ENCODE results near the gene KRT81.
"Not testable (repeated sequence)": the region's sequence is repeated elsewhere in the genome, so short reads cannot be mapped to it uniquely, and the experiment has no call there.

KRT81 gene

DNA sequence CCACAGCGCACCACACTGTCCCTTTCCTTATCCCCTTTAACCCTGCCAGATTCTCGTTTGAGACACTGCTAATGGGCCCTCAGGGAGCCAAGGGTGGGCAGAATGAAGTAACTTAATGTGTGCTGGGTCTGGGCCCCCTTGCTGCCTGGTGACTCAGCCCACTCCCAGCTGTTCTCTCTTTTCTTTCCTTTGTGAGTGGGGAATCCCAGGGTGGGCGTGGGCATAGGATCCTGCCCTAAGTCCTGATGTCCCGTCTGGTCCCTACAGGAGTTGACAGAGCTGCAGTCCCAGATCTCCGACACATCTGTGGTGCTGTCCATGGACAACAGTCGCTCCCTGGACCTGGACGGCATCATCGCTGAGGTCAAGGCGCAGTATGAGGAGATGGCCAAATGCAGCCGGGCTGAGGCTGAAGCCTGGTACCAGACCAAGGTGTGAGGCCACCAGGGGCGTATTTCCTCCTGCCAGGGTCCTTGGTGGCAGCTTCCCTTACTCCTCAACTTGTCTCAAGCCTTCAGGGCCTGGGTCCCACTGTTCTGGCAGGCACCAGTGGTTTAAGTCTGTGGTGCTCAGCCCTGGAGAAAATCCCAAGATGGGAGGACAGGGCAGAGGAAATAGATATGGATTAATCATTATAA, 50.0 kb downstream of the KRT81 start:
- DNase-seq (ENCODE audit: low read depth in 2 of 2): no peak

DNA sequence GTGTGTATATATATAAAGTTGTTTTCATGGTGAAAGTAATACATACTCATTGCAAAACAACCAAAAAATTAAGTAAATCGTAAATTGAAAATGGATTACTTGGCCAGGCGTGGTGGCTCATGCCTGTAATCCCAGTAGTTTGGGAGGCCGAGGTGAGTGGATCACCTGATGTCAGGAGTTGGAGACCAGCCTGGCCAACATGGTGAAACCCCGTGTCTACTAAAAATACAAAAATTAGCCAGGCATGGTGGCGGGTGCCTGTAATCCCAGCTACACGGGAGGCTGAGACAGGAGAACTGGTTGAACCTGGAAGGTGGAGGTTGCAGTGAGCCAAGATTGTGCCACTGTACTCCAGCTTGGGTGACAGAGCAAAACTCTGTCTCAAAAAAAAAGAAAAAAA, 51.1 kb downstream of the KRT81 start:
- DNase-seq (ENCODE audit: low read depth in 2 of 2): not testable (repeated sequence)

DNA sequence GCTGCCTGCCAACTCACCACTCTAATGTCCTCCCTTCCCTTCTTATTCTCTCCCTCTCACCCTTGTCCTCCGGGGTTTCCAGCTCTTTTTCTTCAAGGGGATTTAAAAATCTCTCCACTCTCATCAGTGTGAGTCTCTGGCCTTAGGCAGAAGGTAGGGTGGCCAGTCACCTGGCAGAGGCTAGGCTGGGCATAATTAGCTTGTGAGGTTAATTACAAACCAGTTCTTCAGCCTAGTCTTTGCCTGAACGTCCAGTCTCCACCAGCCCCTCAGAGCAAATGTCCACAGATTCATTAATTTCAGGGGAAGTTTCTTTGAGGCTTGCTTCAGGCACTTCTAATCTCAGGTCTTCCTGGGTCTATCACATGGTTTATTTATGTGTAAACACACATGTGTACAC, 51.6 kb downstream of the KRT81 start:
- no peak for DNase-seq (ENCODE audit: low read depth in 2 of 2)

DNA sequence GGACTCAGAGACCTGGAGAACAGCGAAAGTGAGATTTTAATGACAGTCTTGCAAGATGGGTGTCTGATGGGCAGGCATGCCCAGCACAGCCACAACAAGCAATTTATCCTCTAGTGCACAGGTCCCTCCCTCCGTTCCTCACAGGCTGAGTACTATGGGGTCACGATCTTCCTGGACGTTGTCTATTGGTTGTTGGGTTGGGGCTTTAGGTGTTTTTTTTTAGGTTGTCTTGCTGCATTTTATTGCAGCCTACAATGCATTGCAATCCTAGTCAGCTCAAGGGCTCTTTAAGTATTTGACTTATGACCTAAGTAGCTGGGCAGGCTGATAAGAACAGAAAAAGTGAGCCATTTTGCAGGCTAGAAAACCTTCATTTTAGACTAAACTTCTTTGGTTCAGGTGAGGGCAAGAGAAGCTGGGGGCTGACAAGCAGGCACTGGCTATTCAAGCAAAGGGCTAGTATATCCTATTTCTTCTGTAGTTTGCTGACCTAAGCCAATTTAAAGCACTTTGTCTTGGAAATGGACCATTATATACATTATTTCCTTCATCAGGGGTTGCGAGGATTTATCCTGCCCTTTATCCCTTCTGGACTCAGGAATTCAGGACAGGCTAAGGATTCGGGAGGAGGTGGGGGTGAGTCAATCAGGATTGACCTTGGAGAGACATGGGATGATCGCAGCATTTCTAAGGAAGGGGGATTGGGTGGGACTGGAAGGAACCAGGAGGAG, 52.3 kb downstream of the KRT81 start:
- DNase-seq (ENCODE audit: low read depth in 2 of 2): no peak

DNA sequence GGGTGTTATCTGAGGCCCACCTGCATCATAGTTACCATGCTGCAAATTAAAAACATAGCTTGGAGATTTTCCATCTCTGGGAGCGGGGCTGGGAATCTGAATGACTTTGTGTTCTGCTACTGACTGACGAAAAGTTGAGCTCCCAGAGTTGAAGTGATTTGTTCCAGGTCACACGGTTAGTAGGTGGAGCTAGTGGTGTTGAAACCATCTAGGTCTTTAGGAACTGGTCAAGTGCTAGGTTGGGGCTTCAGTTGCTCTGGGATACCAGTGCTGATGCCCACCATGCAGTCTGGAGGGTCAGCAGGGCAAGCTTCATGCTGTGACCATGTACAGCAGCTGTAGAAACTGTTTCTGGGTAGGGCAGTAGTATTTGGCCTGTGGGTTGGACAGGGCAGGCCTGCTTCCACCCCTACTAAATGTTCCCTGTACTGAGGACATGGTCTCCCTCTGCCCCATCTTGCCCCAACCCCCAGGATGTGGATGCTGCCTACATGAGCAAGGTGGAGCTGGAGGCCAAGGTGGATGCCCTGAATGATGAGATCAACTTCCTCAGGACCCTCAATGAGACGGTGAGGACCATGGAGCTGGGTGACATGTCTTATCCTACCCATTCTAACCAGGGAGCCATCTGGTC, 53.0 kb downstream of the KRT81 start:
- no peak for DNase-seq (ENCODE audit: low read depth in 2 of 2)

DNA sequence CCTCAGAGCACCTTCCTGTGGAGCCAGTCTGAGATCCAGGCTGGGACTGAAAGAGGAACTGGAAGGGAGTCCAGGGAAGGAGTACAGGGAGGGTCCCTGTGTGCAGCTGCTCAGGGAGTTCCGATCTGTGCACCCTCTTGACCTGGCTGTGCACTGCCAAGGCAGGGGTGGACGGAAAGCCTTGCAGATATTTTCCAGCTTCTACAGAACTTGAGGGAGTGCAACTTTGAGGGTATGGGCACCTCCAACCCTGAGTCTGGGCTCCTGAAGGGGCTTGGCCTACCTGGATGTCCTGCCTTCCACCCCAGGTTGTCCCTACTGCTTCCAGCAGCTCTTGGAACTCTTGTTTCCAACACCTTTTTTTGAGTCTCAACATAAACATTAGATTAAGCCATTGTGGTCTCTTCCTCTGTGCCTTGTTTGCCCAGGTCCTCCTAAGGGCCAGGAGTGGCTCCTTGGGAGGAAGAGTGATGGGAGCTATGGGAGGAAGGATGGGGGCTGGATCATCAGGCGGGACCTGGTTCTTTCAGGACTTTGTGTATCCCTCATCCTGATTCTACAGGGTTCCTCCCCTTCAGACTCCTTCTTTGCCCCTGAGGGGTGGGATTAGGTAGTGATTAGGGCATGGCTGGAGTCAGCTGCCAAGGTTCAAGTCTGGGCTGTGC, 54.8 kb downstream of the KRT81 start:
- no peak for DNase-seq (ENCODE audit: low read depth in 2 of 2)
